HepG2 (cell line): ENCODE measurements around the gene C1QBP. TPM values are rescaled to one million over a fixed set of nuclear protein-coding genes. Genes with fewer than 3 reads are reported as not detected.

Source experiments
- ATAC-seq: fragments of 200-7000 bp; cut with Tn5 transposase; 3 replicates; pipeline ENCODE4 v1.9.1; 2020; ENCODE audit warnings: mild to moderate bottlenecking, moderate library complexity
- BruUV-seq: library from RNA; stranded (reverse); fragments of 400-500 nt; replicated peaks from 2 replicates; lab custom pipeline; 2021; lab: Mats Ljungman, UMichigan
- CTCF ChIA-PET: fragments of 300-600 bp; formaldehyde crosslinking; extraction: SDS; loops from one replicate; lab custom pipeline; 2021; ENCODE audit warnings: low total read pairs, inconsistent platforms, low intra/inter-chr PET ratio; lab: Yijun Ruan, JAX
- POLR2A ChIA-PET: fragments of 350-600 bp; sonication (Branson Sonifier 250); formaldehyde crosslinking; loops from one replicate; lab custom pipeline; 2020; ENCODE audit warnings: antibody characterized with exemption, inconsistent platforms; lab: Yijun Ruan, JAX
- DNase-seq: peaks from one replicate; pipeline ENCODE4 v3.0.0-alpha.2; 2015; ENCODE audit warnings: low spot score
- FAIRE-seq: peaks from 3 replicates; lab custom pipeline; 2011; peaks lifted over from hg19 to GRCh38; lab: Jason Lieb, UNC
- H2AFZ ChIP-seq: one replicate; pipeline ENCODE4 v1.6.1; 2011; ENCODE audit warnings: low read length, inconsistent platforms
- H3K27ac ChIP-seq: fragments of 300-600 bp; 3 replicates; pipeline ENCODE4 v1.8.0; 2011; ENCODE audit warnings: mixed run types, mild to moderate bottlenecking, mixed read lengths, low read length, inconsistent platforms; ENCODE audit not compliant: insufficient read depth; ENCODE audit errors: extremely low read length
- H3K27me3 ChIP-seq, 2 experiments: fragments of 200-600 bp in 1 of 2; 2 replicates in 1 of 2; 3 replicates in 1 of 2; pipeline versions ENCODE4 v1.6.0 to v1.8.0; 2011; ENCODE audit warnings: low read length in 2 of 2, mild to moderate bottlenecking in 2 of 2, moderate library complexity in 2 of 2, inconsistent platforms in 1 of 2; ENCODE audit not compliant: insufficient read depth in 2 of 2, control insufficient read depth in 1 of 2
- H3K36me3 ChIP-seq, 2 experiments: fragments of 200-600 bp in 1 of 2; replicated peaks in 1 of 2; 2 replicates in 1 of 2; 3 replicates in 1 of 2; pipeline versions ENCODE4 v1.5.1 to v1.8.0; 2011; ENCODE audit warnings: low read length in 2 of 2, inconsistent platforms in 1 of 2; ENCODE audit not compliant: insufficient read depth in 2 of 2, control insufficient read depth in 1 of 2
- H3K4me1 ChIP-seq: 2 replicates; pipeline ENCODE4 v1.5.1; 2012; ENCODE audit warnings: low read length, inconsistent platforms; ENCODE audit not compliant: insufficient read depth
- H3K4me2 ChIP-seq: 2 replicates; pipeline ENCODE4 v1.6.0; 2011; ENCODE audit warnings: low read depth, low read length, inconsistent platforms
- H3K4me3 ChIP-seq, 3 experiments: fragments of 200-600 bp in 1 of 3; sonication (generic), shearing (Covaris generic) in 1 of 3; replicated peaks in 1 of 3; 2 replicates each; pipeline ENCODE4 v1.5.1; 2011 to 2016; ENCODE audit warnings: low read length in 3 of 3, inconsistent platforms in 2 of 3, low read depth in 2 of 3, mild to moderate bottlenecking in 2 of 3, control low read depth in 1 of 3, mixed read lengths in 1 of 3; ENCODE audit not compliant: insufficient read depth in 1 of 3
- H3K79me2 ChIP-seq: one replicate; pipeline ENCODE4 v1.6.1; 2011; ENCODE audit warnings: low read length, inconsistent platforms; ENCODE audit not compliant: insufficient read depth
- H3K9ac ChIP-seq: 2 replicates; pipeline ENCODE4 v1.6.0; 2011; ENCODE audit warnings: mild to moderate bottlenecking, low read depth, low read length, inconsistent platforms; ENCODE audit not compliant: insufficient read depth
- H3K9me3 ChIP-seq: 2 replicates; pipeline ENCODE4 v1.5.1; 2012; ENCODE audit warnings: mild to moderate bottlenecking, low read length
- H4K20me1 ChIP-seq: 2 replicates; pipeline ENCODE4 v1.6.0; 2011; ENCODE audit warnings: inconsistent platforms, mild to moderate bottlenecking, low read length, moderate library complexity; ENCODE audit not compliant: insufficient read depth
- FOXK1 ChIP-seq: sonication (generic); formaldehyde crosslinking; IDR thresholded peaks from 2 replicates; pipeline ENCODE4 v1.4.0; 2020; ENCODE audit warnings: low read depth, missing genetic modification reagents, borderline replicate concordance
- IRX3 ChIP-seq: sonication (generic); formaldehyde crosslinking; IDR thresholded peaks from 2 replicates; pipeline ENCODE4 v1.8.1; 2023; ENCODE audit warnings: mild to moderate bottlenecking, low read depth, missing genetic modification reagents, borderline replicate concordance
- MZF1 ChIP-seq: sonication (generic); formaldehyde crosslinking; IDR thresholded peaks from 2 replicates; pipeline ENCODE4 v1.8.1; 2023; ENCODE audit warnings: mild to moderate bottlenecking, missing genetic modification reagents, borderline replicate concordance
- WGBS: methylation state at CpG from one replicate; pipeline ENCODE4 v1.1.6; 2017; ENCODE audit warnings: low lambda C conversion rate; 5-methylcytosine and 5-hydroxymethylcytosine counted together
- in situ Hi-C: cut with HindIII; loops from 2 replicates; pipeline ENCODE4 v1.10.0; 2017; ENCODE audit warnings: low pct_unique_long_range_greater_than_20kb; ENCODE audit not compliant: extremely low pct_ligation_motif_present
- intact Hi-C: fragments of 100-400 bp; cut with micrococcal nuclease; formaldehyde crosslinking; loops from one replicate; pipeline ENCODE4 v1.10.0; 2022; ENCODE audit not compliant: unreplicated experiment
- polyA plus RNA-seq, 8 experiments: library from polyadenylated mRNA; depleted of rRNA in 3 of 8; stranded (reverse) in 7 of 8; unstranded in 1 of 8; fragments of >200 nt; fragmentation: Illumina TruSeq in 4 of 8; extraction: Trizol in 4 of 8; gene quantifications; 2 replicates each; pipeline versions ENCODE4 v1.2.1 to v1.2.3, GENCODE V29; 2011 to 2016; ENCODE audit warnings: low read depth in 4 of 8, missing spikeins in 1 of 8, mixed read lengths in 1 of 8; ENCODE audit not compliant: insufficient read depth in 1 of 8
- total RNA-seq, 5 experiments: library from RNA; depleted of rRNA; stranded (reverse); fragments of >200 nt; fragmentation: Illumina TruSeq; extraction: Trizol; gene quantifications; 2 replicates each; pipeline ENCODE4 v1.2.3, GENCODE V29; 2016; ENCODE audit warnings: low read depth in 1 of 5
- TF ChIP-seq, protein P1 (sequence below): sonication (generic); formaldehyde crosslinking; IDR thresholded peaks from 2 replicates; pipeline ENCODE4 v1.5.1; 2020; ENCODE audit warnings: missing genetic modification reagents, mild to moderate bottlenecking, borderline replicate concordance
- TF ChIP-seq, protein P2 (sequence below): sonication (generic); formaldehyde crosslinking; IDR thresholded peaks from 2 replicates; pipeline ENCODE4 v1.4.0; 2020; ENCODE audit warnings: missing genetic modification reagents, borderline replicate concordance
- TF ChIP-seq, protein P3 (sequence below): sonication (generic); formaldehyde crosslinking; IDR thresholded peaks from 2 replicates; pipeline ENCODE4 v1.8.0; 2022; ENCODE audit warnings: missing genetic modification reagents, low read depth, mild to moderate bottlenecking, borderline replicate concordance
- TF ChIP-seq, protein P4 (sequence below): IDR thresholded peaks from 2 replicates; pipeline ENCODE4 v1.6.1; 2016; ENCODE audit warnings: low read depth, missing genetic modification reagents, missing compliant biosample characterization

The C1QBP gene
- total and polyA plus RNA-seq, 2 of the 13 experiments (the other 11 are each of a cell fraction or from before 2014, with no cell fraction given) = 219 to 680 TPM

DNA sequence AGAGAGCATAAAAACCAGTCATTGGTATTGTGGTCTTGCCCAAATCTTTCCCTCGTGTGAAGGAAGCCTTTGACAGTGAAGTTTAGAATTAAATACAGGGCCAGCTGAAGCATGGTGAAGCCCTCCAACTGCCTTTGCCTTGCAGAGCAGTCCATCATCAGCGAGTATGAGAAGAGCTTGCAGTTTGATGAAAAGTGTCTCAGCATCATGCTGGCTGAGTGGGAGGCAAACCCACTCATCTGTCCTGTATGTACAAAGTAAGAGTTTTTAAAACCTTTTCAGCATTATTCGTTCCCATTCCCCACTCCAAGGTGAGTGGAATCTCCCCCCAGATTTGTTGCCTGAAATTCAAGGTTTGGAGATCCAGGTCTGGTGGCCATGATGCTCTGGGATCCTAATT, 13.1 kb downstream of the C1QBP start:
- Histone ChIP-seq H3K36me3 (peaks cover 27 to 70% of the 10 kb centered on the region in 2 experiments), H4K20me1 (no peaks in the 10 kb centered on the region; the same call in 1 of the 2 replicates), H3K9ac (no peak overlapping the region), H3K4me2 (no peak overlapping the region), H3K4me1 (peaks cover 24% of the 10 kb centered on the region), H3K27ac (no peak overlapping the region), H2AFZ (no peak overlapping the region), H3K4me3 (no peak overlapping the region), H3K79me2 (peaks cover 24% of the 10 kb centered on the region), H3K27me3 (no peaks in the 10 kb centered on the region; a peak in 1 of 5 replicates), H3K9me3 (no peaks in the 10 kb centered on the region)
- intact Hi-C loops (no loop called here), in situ Hi-C loops (no loop called here)
- ATAC-seq = no peak
- 97% methylated on average over 3 of the region's 3 CpGs for WGBS
- no peak for FAIRE-seq
- ChIA-PET CTCF (no interaction called here), POLR2A (no interaction called here)
- no TSS peak for BruUV-seq
- TF ChIP-seq FOXK1 (no peak), IRX3 (no peak), MZF1 (CRISPR knock-in tag) (no peak)
- TF ChIP-seq, protein P1, sequence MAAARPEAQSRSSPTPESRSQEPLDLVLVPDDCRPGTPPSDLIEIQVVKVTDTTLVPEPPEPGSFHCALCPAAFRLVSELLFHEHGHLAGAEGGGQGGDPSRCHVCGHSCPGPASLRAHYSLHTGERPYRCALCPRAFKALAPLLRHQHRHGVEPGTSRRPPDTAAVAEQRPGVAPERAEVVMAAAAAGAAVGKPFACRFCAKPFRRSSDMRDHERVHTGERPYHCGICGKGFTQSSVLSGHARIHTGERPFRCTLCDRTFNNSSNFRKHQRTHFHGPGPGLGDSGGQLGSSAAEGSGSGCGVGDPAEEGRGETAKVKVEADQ (CRISPR knock-in tag) = no peak
- TF ChIP-seq, protein P2, sequence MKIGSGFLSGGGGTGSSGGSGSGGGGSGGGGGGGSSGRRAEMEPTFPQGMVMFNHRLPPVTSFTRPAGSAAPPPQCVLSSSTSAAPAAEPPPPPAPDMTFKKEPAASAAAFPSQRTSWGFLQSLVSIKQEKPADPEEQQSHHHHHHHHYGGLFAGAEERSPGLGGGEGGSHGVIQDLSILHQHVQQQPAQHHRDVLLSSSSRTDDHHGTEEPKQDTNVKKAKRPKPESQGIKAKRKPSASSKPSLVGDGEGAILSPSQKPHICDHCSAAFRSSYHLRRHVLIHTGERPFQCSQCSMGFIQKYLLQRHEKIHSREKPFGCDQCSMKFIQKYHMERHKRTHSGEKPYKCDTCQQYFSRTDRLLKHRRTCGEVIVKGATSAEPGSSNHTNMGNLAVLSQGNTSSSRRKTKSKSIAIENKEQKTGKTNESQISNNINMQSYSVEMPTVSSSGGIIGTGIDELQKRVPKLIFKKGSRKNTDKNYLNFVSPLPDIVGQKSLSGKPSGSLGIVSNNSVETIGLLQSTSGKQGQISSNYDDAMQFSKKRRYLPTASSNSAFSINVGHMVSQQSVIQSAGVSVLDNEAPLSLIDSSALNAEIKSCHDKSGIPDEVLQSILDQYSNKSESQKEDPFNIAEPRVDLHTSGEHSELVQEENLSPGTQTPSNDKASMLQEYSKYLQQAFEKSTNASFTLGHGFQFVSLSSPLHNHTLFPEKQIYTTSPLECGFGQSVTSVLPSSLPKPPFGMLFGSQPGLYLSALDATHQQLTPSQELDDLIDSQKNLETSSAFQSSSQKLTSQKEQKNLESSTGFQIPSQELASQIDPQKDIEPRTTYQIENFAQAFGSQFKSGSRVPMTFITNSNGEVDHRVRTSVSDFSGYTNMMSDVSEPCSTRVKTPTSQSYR (CRISPR knock-in tag) = no peak
- TF ChIP-seq, protein P3, sequence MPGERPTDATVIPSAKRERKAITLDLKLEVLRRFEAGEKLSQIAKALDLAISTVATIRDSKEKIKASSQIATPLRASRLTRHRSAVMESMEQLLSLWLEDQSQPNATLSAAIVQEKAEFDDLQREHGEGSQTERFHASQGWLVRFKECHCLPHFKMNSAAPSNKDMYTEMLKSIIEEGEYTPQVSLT = no peak
- TF ChIP-seq, protein P4, sequence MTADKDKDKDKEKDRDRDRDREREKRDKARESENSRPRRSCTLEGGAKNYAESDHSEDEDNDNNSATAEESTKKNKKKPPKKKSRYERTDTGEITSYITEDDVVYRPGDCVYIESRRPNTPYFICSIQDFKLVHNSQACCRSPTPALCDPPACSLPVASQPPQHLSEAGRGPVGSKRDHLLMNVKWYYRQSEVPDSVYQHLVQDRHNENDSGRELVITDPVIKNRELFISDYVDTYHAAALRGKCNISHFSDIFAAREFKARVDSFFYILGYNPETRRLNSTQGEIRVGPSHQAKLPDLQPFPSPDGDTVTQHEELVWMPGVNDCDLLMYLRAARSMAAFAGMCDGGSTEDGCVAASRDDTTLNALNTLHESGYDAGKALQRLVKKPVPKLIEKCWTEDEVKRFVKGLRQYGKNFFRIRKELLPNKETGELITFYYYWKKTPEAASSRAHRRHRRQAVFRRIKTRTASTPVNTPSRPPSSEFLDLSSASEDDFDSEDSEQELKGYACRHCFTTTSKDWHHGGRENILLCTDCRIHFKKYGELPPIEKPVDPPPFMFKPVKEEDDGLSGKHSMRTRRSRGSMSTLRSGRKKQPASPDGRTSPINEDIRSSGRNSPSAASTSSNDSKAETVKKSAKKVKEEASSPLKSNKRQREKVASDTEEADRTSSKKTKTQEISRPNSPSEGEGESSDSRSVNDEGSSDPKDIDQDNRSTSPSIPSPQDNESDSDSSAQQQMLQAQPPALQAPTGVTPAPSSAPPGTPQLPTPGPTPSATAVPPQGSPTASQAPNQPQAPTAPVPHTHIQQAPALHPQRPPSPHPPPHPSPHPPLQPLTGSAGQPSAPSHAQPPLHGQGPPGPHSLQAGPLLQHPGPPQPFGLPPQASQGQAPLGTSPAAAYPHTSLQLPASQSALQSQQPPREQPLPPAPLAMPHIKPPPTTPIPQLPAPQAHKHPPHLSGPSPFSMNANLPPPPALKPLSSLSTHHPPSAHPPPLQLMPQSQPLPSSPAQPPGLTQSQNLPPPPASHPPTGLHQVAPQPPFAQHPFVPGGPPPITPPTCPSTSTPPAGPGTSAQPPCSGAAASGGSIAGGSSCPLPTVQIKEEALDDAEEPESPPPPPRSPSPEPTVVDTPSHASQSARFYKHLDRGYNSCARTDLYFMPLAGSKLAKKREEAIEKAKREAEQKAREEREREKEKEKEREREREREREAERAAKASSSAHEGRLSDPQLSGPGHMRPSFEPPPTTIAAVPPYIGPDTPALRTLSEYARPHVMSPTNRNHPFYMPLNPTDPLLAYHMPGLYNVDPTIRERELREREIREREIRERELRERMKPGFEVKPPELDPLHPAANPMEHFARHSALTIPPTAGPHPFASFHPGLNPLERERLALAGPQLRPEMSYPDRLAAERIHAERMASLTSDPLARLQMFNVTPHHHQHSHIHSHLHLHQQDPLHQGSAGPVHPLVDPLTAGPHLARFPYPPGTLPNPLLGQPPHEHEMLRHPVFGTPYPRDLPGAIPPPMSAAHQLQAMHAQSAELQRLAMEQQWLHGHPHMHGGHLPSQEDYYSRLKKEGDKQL (CRISPR knock-in tag) = no peak
- no peak for DNase-seq
